HCT116 (cell line): ENCODE results near the gene TMEM181. TPM values are rescaled to one million over a fixed set of nuclear protein-coding genes. Genes with fewer than 3 reads are reported as not detected.

Experiments used
- ATAC-seq: fragments of 200-7000 bp; cut with Tn5 transposase; 2 replicates; pipeline ENCODE4 v1.9.1; 2020; ENCODE audit warnings: mild to moderate bottlenecking, moderate library complexity
- BruUV-seq: library from RNA; stranded (reverse); fragments of 400-500 nt; replicated peaks from 2 replicates; lab custom pipeline; 2021; lab: Mats Ljungman, UMichigan
- CTCF ChIA-PET: fragments of 300-600 bp; sonication (Branson Sonifier 250); formaldehyde crosslinking; loops from one replicate; lab custom pipeline; 2021; ENCODE audit warnings: antibody characterized with exemption; lab: Charles Lee
- POLR2A ChIA-PET: fragments of 300-600, 350-600 bp; sonication (Branson Sonifier 250); formaldehyde crosslinking; loops from one replicate; lab custom pipeline; 2021; ENCODE audit warnings: antibody characterized with exemption; lab: Charles Lee
- RAD21 ChIA-PET, 2 experiments: fragments of 300-600 bp; sonication (Branson Sonifier 250); formaldehyde crosslinking; loops; one replicate each; lab custom pipeline; 2023; ENCODE audit warnings: low total read pairs in 2 of 2; ENCODE audit not compliant: uncharacterized antibody in 2 of 2, unreplicated experiment in 2 of 2, low non-redundant PET in 1 of 2; lab: Charles Lee
- DNase-seq: peaks from one replicate; pipeline ENCODE4 v3.0.0-alpha.2; 2010; ENCODE audit warnings: low read depth, low spot score
- H2AFZ ChIP-seq: fragments of 200-600 bp; shearing (Covaris generic), sonication (generic); 2 replicates; pipeline ENCODE4 v1.6.1; 2017; ENCODE audit warnings: low read depth, mixed run types, mixed read lengths, antibody characterized with exemption, low read length; ENCODE audit not compliant: poor library complexity, severe bottlenecking
- H3K27ac ChIP-seq: 2 replicates; pipeline ENCODE4 v1.5.1; 2012; ENCODE audit warnings: low read depth, low read length
- H3K27me3 ChIP-seq: fragments of 200-600 bp; sonication (generic); 2 replicates; pipeline ENCODE4 v1.6.1; 2016; ENCODE audit warnings: mixed run types, low read length, mixed read lengths; ENCODE audit not compliant: insufficient read depth
- H3K36me3 ChIP-seq, 2 experiments: fragments of 200-500 bp in 1 of 2; fragments of 200-600 bp in 1 of 2; sonication (Bioruptor generic) in 1 of 2; sonication (generic) in 1 of 2; 2 replicates each; pipeline versions ENCODE4 v1.5.1 to v1.6.1; 2014 to 2016; ENCODE audit warnings: low read length in 2 of 2, inconsistent platforms in 1 of 2, mixed read lengths in 1 of 2, mixed run types in 1 of 2; ENCODE audit not compliant: insufficient read depth in 2 of 2, control insufficient read depth in 1 of 2
- H3K4me1 ChIP-seq, 2 experiments: fragments of 200-600 bp in 1 of 2; sonication (generic) in 1 of 2; 2 replicates each; pipeline versions ENCODE4 v1.5.1 to v1.6.1; 2012 to 2017; ENCODE audit warnings: low read length in 2 of 2, inconsistent platforms in 1 of 2, mild to moderate bottlenecking in 1 of 2, mixed read lengths in 1 of 2, mixed run types in 1 of 2, moderate library complexity in 1 of 2; ENCODE audit not compliant: insufficient read depth in 2 of 2, control insufficient read depth in 1 of 2
- H3K4me2 ChIP-seq: fragments of 200-600 bp; sonication (generic); 2 replicates; pipeline ENCODE4 v1.6.1; 2017; ENCODE audit warnings: mixed run types, low read length, mixed read lengths
- H3K4me3 ChIP-seq, 2 experiments: fragments of 200-600 bp in 1 of 2; sonication (generic) in 1 of 2; replicated peaks in 1 of 2; 2 replicates each; pipeline ENCODE4 v1.5.1; 2011 to 2016; ENCODE audit warnings: low read length in 2 of 2, control low read depth in 1 of 2, low read depth in 1 of 2, mild to moderate bottlenecking in 1 of 2, mixed read lengths in 1 of 2, mixed run types in 1 of 2
- H3K79me2 ChIP-seq: fragments of 200-600 bp; sonication (generic); 2 replicates; pipeline ENCODE4 v1.6.1; 2017; ENCODE audit warnings: mild to moderate bottlenecking, mixed run types, low read length, moderate library complexity, mixed read lengths; ENCODE audit not compliant: insufficient read depth
- H3K9ac ChIP-seq: fragments of 200-600 bp; sonication (generic); 2 replicates; pipeline ENCODE4 v1.6.1; 2016; ENCODE audit warnings: low read length, mixed read lengths
- H3K9me2 ChIP-seq: fragments of 200-600 bp; sonication (generic), shearing (Covaris generic); 2 replicates; pipeline ENCODE4 v1.6.1; 2017; ENCODE audit warnings: mixed run types, mild to moderate bottlenecking, moderate library complexity; ENCODE audit not compliant: insufficient read depth
- H3K9me3 ChIP-seq, 2 experiments: fragments of 200-500 bp in 1 of 2; fragments of 200-600 bp in 1 of 2; sonication (Bioruptor generic) in 1 of 2; sonication (generic) in 1 of 2; 2 replicates each; pipeline ENCODE4 v1.6.1; 2014 to 2017; ENCODE audit warnings: low read length in 2 of 2, mixed read lengths in 2 of 2, inconsistent platforms in 1 of 2, low read depth in 1 of 2, mild to moderate bottlenecking in 1 of 2, mixed run types in 1 of 2, moderate library complexity in 1 of 2; ENCODE audit not compliant: control insufficient read depth in 1 of 2, insufficient read depth in 1 of 2
- H4K20me1 ChIP-seq: fragments of 200-600 bp; sonication (generic), shearing (Covaris generic); 2 replicates; pipeline ENCODE4 v1.6.1; 2017; ENCODE audit warnings: mixed run types, mild to moderate bottlenecking, moderate library complexity; ENCODE audit not compliant: insufficient read depth
- ATF3 ChIP-seq: IDR thresholded peaks from 2 replicates; pipeline ENCODE4 v1.6.1; 2012
- CBX3 ChIP-seq: IDR thresholded peaks from 2 replicates; pipeline ENCODE4 v1.6.1; 2012; ENCODE audit warnings: low read depth
- CEBPB ChIP-seq: IDR thresholded peaks from 2 replicates; pipeline ENCODE4 v1.6.1; 2012; ENCODE audit warnings: low read depth
- CTCF ChIP-seq, 3 experiments: fragments of 200-600 bp in 1 of 3; sonication (generic) in 1 of 3; IDR thresholded peaks in 2 of 3; conservative IDR thresholded peaks in 1 of 3; 2 replicates each; pipeline ENCODE4 v1.5.1; 2012 to 2017; ENCODE audit warnings: low read depth in 2 of 3, low read length in 2 of 3, antibody characterized with exemption in 1 of 3, borderline replicate concordance in 1 of 3, control low read depth in 1 of 3, mild to moderate bottlenecking in 1 of 3, mixed read lengths in 1 of 3, mixed run types in 1 of 3, moderate library complexity in 1 of 3; ENCODE audit not compliant: insufficient read depth in 1 of 3
- EGR1 ChIP-seq: IDR thresholded peaks from 2 replicates; pipeline ENCODE4 v1.6.1; 2012; ENCODE audit warnings: low read depth
- ELF1 ChIP-seq: IDR thresholded peaks from 2 replicates; pipeline ENCODE4 v1.6.1; 2012; ENCODE audit warnings: low read depth, borderline replicate concordance
- EZH2 ChIP-seq: fragments of 200-600 bp; sonication (generic); IDR thresholded peaks from 2 replicates; pipeline ENCODE4 v1.6.1; 2017; ENCODE audit warnings: antibody characterized with exemption, mixed run types
- FOSL1 ChIP-seq: IDR thresholded peaks from 2 replicates; pipeline ENCODE4 v1.6.1; 2012; ENCODE audit warnings: low read depth
- JUND ChIP-seq: IDR thresholded peaks from 2 replicates; pipeline ENCODE4 v1.6.1; 2012
- MAX ChIP-seq: IDR thresholded peaks from 2 replicates; pipeline ENCODE4 v1.6.1; 2012
- POLR2A ChIP-seq: IDR thresholded peaks from 2 replicates; pipeline ENCODE4 v1.7.0; 2011; ENCODE audit warnings: borderline replicate concordance; ENCODE audit not compliant: insufficient read depth, insufficient read length; ENCODE audit errors: extremely low read depth
- POLR2AphosphoS5 ChIP-seq: IDR thresholded peaks from 2 replicates; pipeline ENCODE4 v1.6.1; 2011; ENCODE audit warnings: mild to moderate bottlenecking, low read depth, low read length, moderate library complexity
- RAD21 ChIP-seq: IDR thresholded peaks from 2 replicates; pipeline ENCODE4 v1.6.1; 2012; ENCODE audit warnings: low read depth, mild to moderate bottlenecking
- SIN3A ChIP-seq: IDR thresholded peaks from 2 replicates; pipeline ENCODE4 v1.6.1; 2012; ENCODE audit warnings: low read depth
- SP1 ChIP-seq: IDR thresholded peaks from 2 replicates; pipeline ENCODE4 v1.6.1; 2012; ENCODE audit warnings: low read depth
- SRF ChIP-seq: IDR thresholded peaks from 2 replicates; pipeline ENCODE4 v1.6.1; 2012; ENCODE audit warnings: low read depth
- TCF7L2 ChIP-seq: IDR thresholded peaks from 2 replicates; pipeline ENCODE4 v1.7.0; 2011; ENCODE audit warnings: borderline replicate concordance, inconsistent platforms; ENCODE audit not compliant: insufficient read depth, insufficient read length; ENCODE audit errors: extremely low read depth
- YY1 ChIP-seq: IDR thresholded peaks from 2 replicates; pipeline ENCODE4 v1.6.1; 2011; ENCODE audit warnings: low read length, low read depth, moderate library complexity, mild to moderate bottlenecking; ENCODE audit not compliant: insufficient replicate concordance; ENCODE audit errors: extremely low read depth
- ZNF274 ChIP-seq: fragments of 200-500 bp; sonication (Bioruptor generic); IDR thresholded peaks from 2 replicates; pipeline ENCODE4 v1.6.1; 2014; ENCODE audit warnings: mild to moderate bottlenecking, low read depth, low read length, inconsistent platforms
- intact Hi-C: fragments of 100-400 bp; cut with micrococcal nuclease; formaldehyde crosslinking; loops from 2 replicates; pipeline ENCODE4 v1.10.0; 2022
- total RNA-seq: library from RNA; stranded (reverse); gene quantifications from one replicate; pipeline ENCODE4 v1.2.1, GENCODE V29; 2021; ENCODE audit not compliant: unreplicated experiment

Gene TMEM181
- total RNA-seq, 1 experiment from 2014 or later = 34.4 TPM

DNA sequence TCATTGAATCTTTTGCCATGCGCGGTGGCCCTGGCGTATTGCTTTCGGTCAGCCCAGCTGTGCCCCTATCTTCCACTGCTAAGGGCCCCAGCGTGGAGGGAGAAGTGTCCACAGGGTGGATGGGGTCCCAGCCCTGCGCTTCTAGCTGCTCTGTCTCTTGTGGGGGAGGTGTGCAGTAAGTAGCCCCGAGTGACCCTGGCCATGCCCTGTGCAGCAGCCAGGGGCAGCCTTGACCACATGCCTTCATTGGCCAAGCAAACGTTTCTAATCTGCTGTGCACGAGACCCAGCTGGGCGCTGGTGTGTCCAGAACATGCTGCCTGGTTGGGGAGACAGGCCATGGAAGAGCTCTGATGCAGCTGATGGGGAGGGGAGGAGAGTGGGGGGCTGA, 13.6 kb downstream of the TMEM181 start:
- intact Hi-C loops = no loop called here
- POLR2A ChIA-PET = no interaction called here
- no peak overlapping the region for H3K4me3 ChIP-seq
- CTCF ChIA-PET = no interaction called here
- peaks cover 79% of the 10 kb centered on the region for H3K79me2 ChIP-seq
- peaks cover 0 to 24% of the 10 kb centered on the region in 2 experiments; a peak in 2 of 4 replicates for H3K36me3 ChIP-seq
- no peaks in the 10 kb centered on the region for H4K20me1 ChIP-seq
- no TSS peak for BruUV-seq
- DNase-seq (no peak), ATAC-seq (no peak)
- no peak overlapping the region for H2AFZ ChIP-seq
- no peak overlapping the region for H3K9ac ChIP-seq
- no peak overlapping the region for H3K4me2 ChIP-seq
- TF ChIP-seq FOSL1 (no peak), EGR1 (no peak), SIN3A (no peak), JUND (no peak), SP1 (no peak), CTCF (IDR thresholded peaks at IDR 0.05 in 2 of 3, conservative IDR thresholded peaks at IDR 0.05 in 1 of 3; ENCODE audit: borderline replicate concordance in 1 of 3, insufficient read depth in 1 of 3, low read depth in 2 of 3, low read length in 2 of 3) (no peak), TCF7L2 (no peak), CEBPB (no peak), EZH2 (no peak), SRF (no peak), ZNF274 (no peak), ELF1 (no peak), YY1 (no peak), ATF3 (no peak), MAX (no peak), POLR2AphosphoS5 (no peak), CBX3 (no peak), POLR2A (no peak), RAD21 (no peak)
- H3K27ac ChIP-seq = no peak overlapping the region
- peaks cover 0 to 3% of the 10 kb centered on the region in 2 experiments; a peak in 1 of 4 replicates for H3K4me1 ChIP-seq
- H3K9me3 ChIP-seq = no peaks in the 10 kb centered on the region
- RAD21 ChIA-PET = no interaction called here
- H3K9me2 ChIP-seq = no peaks in the 10 kb centered on the region
- no peaks in the 10 kb centered on the region for H3K27me3 ChIP-seq
